NB4 (cell line): ENCODE data around the gene GPR183.

Experiments used
- CTCF ChIP-seq: IDR thresholded peaks from one replicate; pipeline ENCODE4 v1.5.1; 2012; ENCODE audit warnings: low read depth, low read length
- POLR2A ChIP-seq: IDR thresholded peaks from 2 replicates; pipeline ENCODE4 v1.6.1; 2011; ENCODE audit warnings: mild to moderate bottlenecking; ENCODE audit not compliant: insufficient read length; ENCODE audit errors: extremely low read depth

- TF ChIP-seq POLR2A (no peak), CTCF (no peak)
Measured at GRCh38 chr13:99272481-99272880, 34.7 kb downstream of the GPR183 start.
